OCI-LY7 (cell line): ENCODE measurements around the gene SCARF2. TPM values are rescaled to one million over a fixed set of nuclear protein-coding genes. Genes with fewer than 3 reads are reported as not detected.

Source experiments
- BruUV-seq: library from RNA; stranded (reverse); fragments of 400-500 nt; replicated peaks from 2 replicates; lab custom pipeline; 2021; lab: Mats Ljungman, UMichigan
- CTCF ChIA-PET: fragments of 300-600 bp; sonication (Branson Sonifier 250); formaldehyde crosslinking; loops from one replicate; lab custom pipeline; 2022; ENCODE audit warnings: antibody characterized with exemption; ENCODE audit not compliant: unreplicated experiment; lab: Charles Lee
- POLR2A ChIA-PET: fragments of 300-600 bp; sonication (Branson Sonifier 250); formaldehyde crosslinking; loops from one replicate; lab custom pipeline; 2022; ENCODE audit warnings: antibody characterized with exemption; lab: Charles Lee
- DNase-seq: peaks from one replicate; pipeline ENCODE4 v3.0.0-alpha.2; 2015; ENCODE audit warnings: low spot score
- H2AFZ ChIP-seq: fragments of 200-600 bp; sonication (generic), shearing (Covaris generic); 2 replicates; pipeline ENCODE4 v1.6.1; 2014; ENCODE audit warnings: mild to moderate bottlenecking, antibody characterized with exemption, low read length, moderate library complexity
- H3K27ac ChIP-seq: fragments of 200-600 bp; sonication (generic); 2 replicates; pipeline ENCODE4 v1.5.1; 2014; ENCODE audit warnings: mixed run types, low read depth, mild to moderate bottlenecking, moderate library complexity, low read length, inconsistent platforms; ENCODE audit not compliant: poor library complexity, severe bottlenecking
- H3K36me3 ChIP-seq: fragments of 200-600 bp; sonication (generic); 2 replicates; pipeline ENCODE4 v1.6.1; 2014; ENCODE audit warnings: mild to moderate bottlenecking, antibody characterized with exemption, low read length, moderate library complexity, mixed read lengths; ENCODE audit not compliant: insufficient read depth
- H3K4me1 ChIP-seq: fragments of 200-600 bp; sonication (generic); 2 replicates; pipeline ENCODE4 v1.5.1; 2014; ENCODE audit warnings: mild to moderate bottlenecking, low read length; ENCODE audit not compliant: insufficient read depth, poor library complexity, severe bottlenecking
- H3K4me2 ChIP-seq: fragments of 200-600 bp; sonication (generic); 2 replicates; pipeline ENCODE4 v1.6.1; 2014; ENCODE audit warnings: mild to moderate bottlenecking, low read length
- H3K4me3 ChIP-seq: fragments of 200-600 bp; sonication (generic); 2 replicates; pipeline ENCODE4 v1.5.1; 2014; ENCODE audit warnings: mild to moderate bottlenecking, low read depth, low read length; ENCODE audit not compliant: poor library complexity, severe bottlenecking
- H3K79me2 ChIP-seq: fragments of 200-600 bp; sonication (generic); 2 replicates; pipeline ENCODE4 v1.6.1; 2016; ENCODE audit warnings: low read depth, mild to moderate bottlenecking, low read length, moderate library complexity, mixed read lengths; ENCODE audit not compliant: insufficient read depth
- H3K9me2 ChIP-seq: fragments of 200-600 bp; sonication (generic); 2 replicates; pipeline ENCODE4 v1.6.1; 2016; ENCODE audit warnings: mild to moderate bottlenecking, low read length, mixed read lengths; ENCODE audit not compliant: insufficient read depth
- H3K9me3 ChIP-seq: fragments of 200-600 bp; sonication (generic); 2 replicates; pipeline ENCODE4 v1.6.1; 2014; ENCODE audit warnings: mild to moderate bottlenecking, mixed run types, low read length, mixed read lengths
- H4K20me1 ChIP-seq: fragments of 200-600 bp; sonication (generic); 2 replicates; pipeline ENCODE4 v1.6.1; 2014; ENCODE audit warnings: mild to moderate bottlenecking, antibody characterized with exemption, low read length, moderate library complexity, mixed read lengths; ENCODE audit not compliant: insufficient read depth
- CTCF ChIP-seq: fragments of 200-600 bp; sonication (generic); conservative IDR thresholded peaks from 2 replicates; pipeline ENCODE4 v1.5.1; 2014; ENCODE audit warnings: mild to moderate bottlenecking, antibody characterized with exemption, low read length, moderate library complexity, mixed read lengths
- EZH2phosphoT487 ChIP-seq: fragments of 200-600 bp; sonication (generic); IDR thresholded peaks from 2 replicates; pipeline ENCODE4 v1.6.1; 2018; ENCODE audit warnings: low read depth, borderline replicate concordance, mild to moderate bottlenecking, mixed run types, antibody characterized with exemption, low read length, moderate library complexity, mixed read lengths
- intact Hi-C: fragments of 100-400 bp; cut with micrococcal nuclease; formaldehyde crosslinking; loops from one replicate; pipeline ENCODE4 v1.10.0; 2022; ENCODE audit not compliant: unreplicated experiment
- total RNA-seq, 2 experiments: library from RNA; depleted of rRNA in 1 of 2; stranded (reverse); fragments of >200 nt in 1 of 2; shearing (Covaris generic) in 1 of 2; gene quantifications; 2 replicates each; pipeline ENCODE4 v1.2.3, GENCODE V29; 2014 to 2022

The SCARF2 gene
- total RNA-seq, 2 experiments from 2014 or later: 1.0 to 2.2 TPM

- H3K79me2 ChIP-seq: no peaks in the 10 kb centered on the region
- no peak overlapping the region for H3K27ac ChIP-seq
- H3K4me3 ChIP-seq: no peak overlapping the region
- DNase-seq: no peak
- ChIA-PET POLR2A (no interaction called here), CTCF (no interaction called here)
- peaks cover 4% of the 10 kb centered on the region for H3K4me1 ChIP-seq
- no TSS peak for BruUV-seq
- no peaks in the 10 kb centered on the region for H3K9me3 ChIP-seq
- intact Hi-C loops: no loop called here
- H4K20me1 ChIP-seq: no peaks in the 10 kb centered on the region
- no peaks in the 10 kb centered on the region for H3K36me3 ChIP-seq
- H3K4me2 ChIP-seq: no peak overlapping the region
- TF ChIP-seq EZH2phosphoT487 (no peak), CTCF (no peak)
- H2AFZ ChIP-seq: no peak overlapping the region
- no peaks in the 10 kb centered on the region for H3K9me2 ChIP-seq
These were observed 11.9 kb downstream of the SCARF2 start for GRCh38 chr22:20425566-20426258.

GRCh38 chr22:20424932-20425565 lies 12.6 kb downstream of the SCARF2 start:
- Histone ChIP-seq H3K4me3 (no peak overlapping the region), H3K4me2 (no peak overlapping the region), H3K27ac (no peak overlapping the region), H2AFZ (no peak overlapping the region), H3K79me2 (no peaks in the 10 kb centered on the region), H3K9me2 (no peaks in the 10 kb centered on the region), H3K4me1 (peaks cover 4% of the 10 kb centered on the region), H3K9me3 (no peaks in the 10 kb centered on the region), H3K36me3 (no peaks in the 10 kb centered on the region), H4K20me1 (no peaks in the 10 kb centered on the region)
- BruUV-seq: no TSS peak
- CTCF ChIA-PET: no interaction called here
- POLR2A ChIA-PET: no interaction called here
- TF ChIP-seq EZH2phosphoT487 (no peak), CTCF (no peak)
- DNase-seq: no peak
- intact Hi-C loops: no loop called here

- Histone ChIP-seq H3K36me3 (no peaks in the 10 kb centered on the region), H3K4me2 (no peak overlapping the region), H3K4me3 (no peak overlapping the region), H3K9me2 (no peaks in the 10 kb centered on the region), H2AFZ (no peak overlapping the region), H3K4me1 (peaks cover 4% of the 10 kb centered on the region), H3K9me3 (no peaks in the 10 kb centered on the region), H3K79me2 (no peaks in the 10 kb centered on the region), H4K20me1 (no peaks in the 10 kb centered on the region), H3K27ac (no peak overlapping the region)
- ChIA-PET POLR2A (no interaction called here), CTCF (no interaction called here)
- DNase-seq: no peak
- BruUV-seq: no TSS peak
- TF ChIP-seq CTCF (no peak), EZH2phosphoT487 (no peak)
- intact Hi-C loops: no loop called here
These were observed 13.1 kb downstream of the SCARF2 start for GRCh38 chr22:20424568-20424931.
